Measurements from ENCODE around the gene SGSH. TPM values are rescaled to one million over a fixed set of nuclear protein-coding genes. Genes with fewer than 3 reads are reported as not detected.

The SGSH gene
- polyA plus RNA-seq, 1 donor (not counting 4 experiments of a cell fraction or from before 2014, with no cell fraction given), result 9.6 TPM

DNA sequence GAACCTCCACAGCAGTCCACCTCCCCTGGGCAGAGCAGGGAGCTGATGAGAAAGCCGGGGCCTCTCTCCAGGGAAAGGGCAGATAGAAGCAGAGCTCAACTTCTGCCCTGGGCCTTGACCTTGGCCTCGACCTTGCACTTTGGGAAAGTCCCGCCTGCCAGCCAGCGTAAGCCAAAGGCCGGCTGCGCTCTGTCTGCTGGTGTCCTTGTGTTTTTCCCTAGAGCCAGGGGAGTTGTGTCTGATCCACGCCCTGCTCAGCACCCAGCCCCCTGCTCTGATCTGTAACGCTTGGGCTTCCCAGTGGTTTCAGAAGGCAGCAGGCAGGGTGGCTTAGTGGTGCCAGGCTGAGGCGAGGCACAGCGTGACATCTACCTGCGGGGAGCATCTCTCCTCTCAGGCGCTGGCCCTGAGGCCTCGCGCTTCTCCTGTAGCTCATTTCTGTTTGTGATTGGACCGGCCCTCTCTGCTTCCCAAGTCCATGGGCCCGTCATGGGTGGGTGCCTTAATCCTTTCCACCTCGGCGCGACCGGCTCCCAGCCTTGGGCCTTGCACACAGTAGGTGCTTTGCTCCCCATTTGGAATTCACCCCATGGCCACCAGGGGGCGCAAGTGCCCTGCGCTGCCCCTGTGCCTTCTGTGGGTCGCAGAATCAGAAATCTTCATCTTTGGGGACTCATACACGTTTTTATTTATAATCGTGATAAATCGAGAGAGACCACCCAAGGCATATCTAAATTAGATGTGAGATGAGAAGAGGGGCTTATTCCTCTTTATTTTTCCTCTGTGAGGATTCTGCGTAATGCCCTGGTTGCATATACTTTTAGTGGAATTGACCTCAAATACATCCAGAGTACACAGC, 24.2 kb downstream of the SGSH start:
- Histone ChIP-seq H3K36me3 (ENCODE audit: control insufficient read depth in 2 of 2, extremely low read depth in 1 of 2, insufficient read depth in 2 of 2, low read length in 2 of 2) (no peaks in the 10 kb centered on the region), H3K27ac (ENCODE audit: control insufficient read depth, insufficient read depth, low read length) (no peak overlapping the region), H3K9me3 (ENCODE audit: control insufficient read depth, low read depth, low read length) (no peaks in the 10 kb centered on the region), H3K9ac (ENCODE audit: control insufficient read depth, extremely low read depth, insufficient read depth, low read length) (no peak overlapping the region), H4K20me1 (ENCODE audit: control insufficient read depth, extremely low read depth, insufficient read depth, low read length) (no peaks in the 10 kb centered on the region), H2AFZ (ENCODE audit: control insufficient read depth, low read length) (no peak overlapping the region), H3K4me1 (ENCODE audit: control insufficient read depth, extremely low read depth, insufficient read depth, low read length) (peaks cover 14% of the 10 kb centered on the region), H3K27me3 (ENCODE audit: control insufficient read depth, extremely low read depth, insufficient read depth, low read length) (peaks cover 5% of the 10 kb centered on the region), H3K9me1 (ENCODE audit: control insufficient read depth, extremely low read depth, insufficient read depth, low read length) (no peaks in the 10 kb centered on the region), H3K4me2 (ENCODE audit: control insufficient read depth, extremely low read depth, insufficient read depth, low read depth, low read length) (no peak overlapping the region), H3K4me3 (ENCODE audit: control insufficient read depth in 2 of 3, extremely low read depth in 1 of 3, insufficient read depth in 2 of 3, low read depth in 1 of 3, low read length in 3 of 3) (no peak overlapping the region), H3K79me2 (ENCODE audit: control insufficient read depth, insufficient read depth, low read length) (no peaks in the 10 kb centered on the region)
- no peak for TF ChIP-seq EZH2 (IDR thresholded peaks at IDR 0.05; ENCODE audit: low read length)
- TF ChIP-seq, protein P1, sequence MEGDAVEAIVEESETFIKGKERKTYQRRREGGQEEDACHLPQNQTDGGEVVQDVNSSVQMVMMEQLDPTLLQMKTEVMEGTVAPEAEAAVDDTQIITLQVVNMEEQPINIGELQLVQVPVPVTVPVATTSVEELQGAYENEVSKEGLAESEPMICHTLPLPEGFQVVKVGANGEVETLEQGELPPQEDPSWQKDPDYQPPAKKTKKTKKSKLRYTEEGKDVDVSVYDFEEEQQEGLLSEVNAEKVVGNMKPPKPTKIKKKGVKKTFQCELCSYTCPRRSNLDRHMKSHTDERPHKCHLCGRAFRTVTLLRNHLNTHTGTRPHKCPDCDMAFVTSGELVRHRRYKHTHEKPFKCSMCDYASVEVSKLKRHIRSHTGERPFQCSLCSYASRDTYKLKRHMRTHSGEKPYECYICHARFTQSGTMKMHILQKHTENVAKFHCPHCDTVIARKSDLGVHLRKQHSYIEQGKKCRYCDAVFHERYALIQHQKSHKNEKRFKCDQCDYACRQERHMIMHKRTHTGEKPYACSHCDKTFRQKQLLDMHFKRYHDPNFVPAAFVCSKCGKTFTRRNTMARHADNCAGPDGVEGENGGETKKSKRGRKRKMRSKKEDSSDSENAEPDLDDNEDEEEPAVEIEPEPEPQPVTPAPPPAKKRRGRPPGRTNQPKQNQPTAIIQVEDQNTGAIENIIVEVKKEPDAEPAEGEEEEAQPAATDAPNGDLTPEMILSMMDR (optimal IDR thresholded peaks at IDR 0.05 in 1 of 3, IDR thresholded peaks at IDR 0.05 in 1 of 3, conservative IDR thresholded peaks at IDR 0.05 in 1 of 3; ENCODE audit: extremely low read depth in 1 of 3, insufficient read depth in 2 of 3, low read length in 3 of 3), result peak; percentile 61 to 67 (median 63)
- dilution Hi-C loops (cut with MboI; ENCODE audit: extremely low pct_ligation_motif_present, low sequenced_read_pairs), result no loop called here
- FAIRE-seq (no peak), DNase-seq (ENCODE audit: low read depth, low spot score) (no peak)

DNA sequence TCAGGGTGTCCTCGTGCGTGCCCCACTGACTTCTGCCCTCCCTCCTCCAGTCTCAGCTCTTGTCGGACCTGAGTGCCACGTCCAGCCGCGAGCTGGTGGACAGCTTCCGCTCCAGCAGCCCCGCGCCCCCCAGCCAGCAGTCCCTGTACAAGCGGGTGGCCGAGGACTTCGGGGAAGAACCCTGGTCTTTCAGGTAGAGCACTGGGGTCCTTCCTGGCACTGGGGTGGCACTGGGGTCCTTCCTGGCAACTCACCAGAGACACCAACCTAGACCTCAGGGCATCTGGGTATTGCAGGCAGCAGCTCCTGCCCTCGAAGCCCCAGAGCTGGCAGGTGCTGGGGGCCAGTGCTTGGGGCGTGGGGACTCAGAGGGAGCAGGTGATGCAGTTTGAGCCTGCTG, 25.0 kb downstream of the SGSH start:
- Histone ChIP-seq H3K27me3 (ENCODE audit: control insufficient read depth, extremely low read depth, insufficient read depth, low read length) (peaks cover 5% of the 10 kb centered on the region), H4K20me1 (ENCODE audit: control insufficient read depth, extremely low read depth, insufficient read depth, low read length) (no peaks in the 10 kb centered on the region), H3K4me3 (ENCODE audit: control insufficient read depth in 2 of 3, extremely low read depth in 1 of 3, insufficient read depth in 2 of 3, low read depth in 1 of 3, low read length in 3 of 3) (no peak overlapping the region), H2AFZ (ENCODE audit: control insufficient read depth, low read length) (no peak overlapping the region), H3K36me3 (ENCODE audit: control insufficient read depth in 2 of 2, extremely low read depth in 1 of 2, insufficient read depth in 2 of 2, low read length in 2 of 2) (no peaks in the 10 kb centered on the region), H3K9me1 (ENCODE audit: control insufficient read depth, extremely low read depth, insufficient read depth, low read length) (no peaks in the 10 kb centered on the region), H3K9me3 (ENCODE audit: control insufficient read depth, low read depth, low read length) (no peaks in the 10 kb centered on the region), H3K27ac (ENCODE audit: control insufficient read depth, insufficient read depth, low read length) (no peak overlapping the region), H3K9ac (ENCODE audit: control insufficient read depth, extremely low read depth, insufficient read depth, low read length) (no peak overlapping the region), H3K79me2 (ENCODE audit: control insufficient read depth, insufficient read depth, low read length) (no peaks in the 10 kb centered on the region), H3K4me2 (ENCODE audit: control insufficient read depth, extremely low read depth, insufficient read depth, low read depth, low read length) (no peak overlapping the region), H3K4me1 (ENCODE audit: control insufficient read depth, extremely low read depth, insufficient read depth, low read length) (peaks cover 14% of the 10 kb centered on the region)
- TF ChIP-seq EZH2 (IDR thresholded peaks at IDR 0.05; ENCODE audit: low read length), result no peak
- TF ChIP-seq, protein P1 (optimal IDR thresholded peaks at IDR 0.05 in 1 of 3, IDR thresholded peaks at IDR 0.05 in 1 of 3, conservative IDR thresholded peaks at IDR 0.05 in 1 of 3; ENCODE audit: extremely low read depth in 1 of 3, insufficient read depth in 2 of 3, low read length in 3 of 3), result no peak
- FAIRE-seq (no peak), DNase-seq (ENCODE audit: low read depth, low spot score) (no peak)
- dilution Hi-C loops (cut with MboI; ENCODE audit: extremely low pct_ligation_motif_present, low sequenced_read_pairs), result no loop called here
